Right forelimb (tissue), 1 donor: ENCODE data around the gene FGFR1OP2.
"Not testable (repeated sequence)": the region's sequence is repeated elsewhere in the genome, so short reads cannot be mapped to it uniquely, and the experiment has no call there.

Source experiments
- DNase-seq: peaks from one replicate; pipeline ENCODE4 v3.0.0-alpha.2; 2018

The FGFR1OP2 gene

GRCh38 chr12:26937863-26938700 is at the start of gene FGFR1OP2, which contains the start of gene INTS13:
TSS of gene FGFR1OP2 (plus strand) at chr12:26938470. CDS start at chr12:26954159, 15,689 bp downstream.
TSS of gene INTS13 (minus strand) at chr12:26937981. CDS start at chr12:26936803, 1,178 bp downstream.
- DNase-seq, result peak; percentile 99

- no peak for DNase-seq
Measured at GRCh38 chr12:26890784-26891183, 47.5 kb upstream of the FGFR1OP2 start.

GRCh38 chr12:26891704-26892103 is 46.6 kb upstream of the FGFR1OP2 start:
- DNase-seq, result no peak

GRCh38 chr12:26895672-26896071 is 42.6 kb upstream of the FGFR1OP2 start:
- DNase-seq, result no peak

- DNase-seq, result no peak
Measured at GRCh38 chr12:26896913-26897312, 41.4 kb upstream of the FGFR1OP2 start.

GRCh38 chr12:26903396-26903795 is 34.9 kb upstream of the FGFR1OP2 start:
- DNase-seq, result not testable (repeated sequence)

GRCh38 chr12:26906024-26906423 is 32.2 kb upstream of the FGFR1OP2 start:
- DNase-seq, result no peak

- DNase-seq, result no peak
Measured at GRCh38 chr12:26906704-26907103, 31.6 kb upstream of the FGFR1OP2 start.

GRCh38 chr12:26918321-26919215 is 19.7 kb upstream of the FGFR1OP2 start:
- no peak for DNase-seq

GRCh38 chr12:26919216-26919555 is 19.1 kb upstream of the FGFR1OP2 start:
- no peak for DNase-seq

- DNase-seq, result no peak
Measured at GRCh38 chr12:26921886-26922285, 16.4 kb upstream of the FGFR1OP2 start.

GRCh38 chr12:26928661-26929060 is 9.6 kb upstream of the FGFR1OP2 start:
- DNase-seq, result no peak

- DNase-seq, result no peak
Measured at GRCh38 chr12:26929590-26929989, 8.7 kb upstream of the FGFR1OP2 start.

GRCh38 chr12:26935636-26936378 is 2.5 kb upstream of the FGFR1OP2 start:
- DNase-seq, result no peak

- DNase-seq, result no peak
Measured at GRCh38 chr12:26936559-26937442, 1.5 kb upstream of the FGFR1OP2 start.

- no peak for DNase-seq
Measured at GRCh38 chr12:26937443-26937862, 817 bp upstream of the FGFR1OP2 start.

GRCh38 chr12:26938701-26939062 is 412 bp downstream of the FGFR1OP2 start:
- DNase-seq, result no peak

- DNase-seq, result no peak
Measured at GRCh38 chr12:26939192-26939832, 1.0 kb downstream of the FGFR1OP2 start.

GRCh38 chr12:26939953-26940352 is 1.7 kb downstream of the FGFR1OP2 start:
- DNase-seq, result no peak

GRCh38 chr12:26940516-26941214 is 2.4 kb downstream of the FGFR1OP2 start:
- no peak for DNase-seq

- no peak for DNase-seq
Measured at GRCh38 chr12:26941215-26941594, 2.9 kb downstream of the FGFR1OP2 start.
